ENCODE results near the gene EPS8. TPM values are rescaled to one million over a fixed set of nuclear protein-coding genes. Genes with fewer than 3 reads are reported as not detected.

Gene EPS8
- polyA plus RNA-seq, 3 donors = 4.1 to 4.8 (median 4.3) TPM

GRCh38 chr12:15633201-15633600, 156.0 kb downstream of the EPS8 start:
- intact Hi-C loops (cut with micrococcal nuclease) = no loop called here
- H3K27me3 Mint-ChIP-seq (ENCODE audit: low read depth in 3 of 3) = peaks cover 0 to 3% (median 0%) of the 10 kb centered on the region in 3 donors
- Histone ChIP-seq H3K36me3 (replicated peaks in 1 of 2; ENCODE audit: control insufficient read depth in 1 of 2, insufficient read depth in 2 of 2, low read length in 2 of 2) (no peaks in the 10 kb centered on the region), H3K79me2 (ENCODE audit: insufficient read depth, low read length) (no peaks in the 10 kb centered on the region), H3K9me3 (replicated peaks in 1 of 2; ENCODE audit: control insufficient read depth in 1 of 2, insufficient read depth in 1 of 2, low read length in 2 of 2) (no peaks in the 10 kb centered on the region), H3K4me1 (ENCODE audit: control insufficient read depth in 1 of 2, insufficient read depth in 2 of 2, low read length in 2 of 2) (peaks cover 0 to 4% of the 10 kb centered on the region in 2 donors), H3K4me3 (replicated peaks in 1 of 3; ENCODE audit: low read depth in 2 of 3, low read length in 3 of 3) (no peak overlapping the region), H4K20me1 (ENCODE audit: insufficient read depth, low read length) (no peaks in the 10 kb centered on the region), H3K9ac (ENCODE audit: insufficient read depth, low read length, poor library complexity, severe bottlenecking) (no peak overlapping the region), H2AFZ (ENCODE audit: insufficient read depth, low read depth, low read length, poor library complexity, severe bottlenecking) (no peak overlapping the region), H3K27me3 (ENCODE audit: control insufficient read depth in 2 of 2, insufficient read depth in 2 of 2, low read length in 2 of 2) (no peaks in the 10 kb centered on the region), H3K4me2 (replicated peaks; ENCODE audit: extremely low read depth, low read length, poor library complexity, severe bottlenecking) (no peak overlapping the region), H3K27ac (ENCODE audit: low read depth in 1 of 2, low read length in 2 of 2) (no peak overlapping the region)
- H3K27ac Mint-ChIP-seq = no peak overlapping the region
- no peak for DNase-seq
- H3K4me1 Mint-ChIP-seq = peaks cover 5% of the 10 kb centered on the region
- no peaks in the 10 kb centered on the region for H3K9me3 Mint-ChIP-seq
- no peak overlapping the region for H3K4me3 Mint-ChIP-seq
- no peaks in the 10 kb centered on the region for H3K36me3 Mint-ChIP-seq
- TF ChIP-seq CTCF (IDR thresholded peaks at IDR 0.05) = no peak
- WGBS (ENCODE audit: insufficient coverage) = no CpG with 5 or more reads among the region's 1 CpG

- H3K79me2 ChIP-seq (ENCODE audit: insufficient read depth, low read length) = no peaks in the 10 kb centered on the region
Measured at GRCh38 chr12:15632708-15633107, 156.5 kb downstream of the EPS8 start.

More at GRCh38 chr12:15632708-15633107, 156.5 kb downstream of the EPS8 start:
- no peaks in the 10 kb centered on the region for H3K36me3 Mint-ChIP-seq
- no peak overlapping the region for H3K27ac Mint-ChIP-seq
- no peak overlapping the region for H3K4me3 Mint-ChIP-seq
- no peak for TF ChIP-seq CTCF (IDR thresholded peaks at IDR 0.05)
- Histone ChIP-seq H2AFZ (ENCODE audit: insufficient read depth, low read depth, low read length, poor library complexity, severe bottlenecking) (no peak overlapping the region), H3K4me1 (ENCODE audit: control insufficient read depth in 1 of 2, insufficient read depth in 2 of 2, low read length in 2 of 2) (peaks cover 0 to 6% of the 10 kb centered on the region in 2 donors), H4K20me1 (ENCODE audit: insufficient read depth, low read length) (no peaks in the 10 kb centered on the region), H3K27me3 (ENCODE audit: control insufficient read depth in 2 of 2, insufficient read depth in 2 of 2, low read length in 2 of 2) (no peaks in the 10 kb centered on the region), H3K36me3 (replicated peaks in 1 of 2; ENCODE audit: control insufficient read depth in 1 of 2, insufficient read depth in 2 of 2, low read length in 2 of 2) (no peaks in the 10 kb centered on the region), H3K4me3 (replicated peaks in 1 of 3; ENCODE audit: low read depth in 2 of 3, low read length in 3 of 3) (no peak overlapping the region), H3K27ac (ENCODE audit: low read depth in 1 of 2, low read length in 2 of 2) (no peak overlapping the region), H3K9ac (ENCODE audit: insufficient read depth, low read length, poor library complexity, severe bottlenecking) (no peak overlapping the region), H3K9me3 (replicated peaks in 1 of 2; ENCODE audit: control insufficient read depth in 1 of 2, insufficient read depth in 1 of 2, low read length in 2 of 2) (no peaks in the 10 kb centered on the region), H3K4me2 (replicated peaks; ENCODE audit: extremely low read depth, low read length, poor library complexity, severe bottlenecking) (no peak overlapping the region)
- peaks cover 0 to 3% (median 0%) of the 10 kb centered on the region in 3 donors for H3K27me3 Mint-ChIP-seq (ENCODE audit: low read depth in 3 of 3)
- no peak for DNase-seq
- H3K9me3 Mint-ChIP-seq = no peaks in the 10 kb centered on the region
- intact Hi-C loops (cut with micrococcal nuclease) = no loop called here
- WGBS (ENCODE audit: insufficient coverage) = 100% methylated on average over 1 of the region's 4 CpGs
- peaks cover 7% of the 10 kb centered on the region for H3K4me1 Mint-ChIP-seq
